EH (cell line): ENCODE measurements around the gene DOCK9.
A peak's percentile ranks its signal among the peaks of the same experiment; 100 is the strongest.

ENCODE experiments used
- DNase-seq: peaks from one replicate; pipeline ENCODE4 v3.0.0-alpha.2; 2015; ENCODE audit warnings: low read depth

DOCK9 gene

GRCh38 chr13:98945863-98946605 is 31.8 kb downstream of the DOCK9 start:
- no peak for DNase-seq

- no peak for DNase-seq
Measured at GRCh38 chr13:98944336-98944735, 33.5 kb downstream of the DOCK9 start.

GRCh38 chr13:98942997-98943396 is 34.9 kb downstream of the DOCK9 start:
- no peak for DNase-seq

- no peak for DNase-seq
Measured at GRCh38 chr13:98942485-98942884, 35.4 kb downstream of the DOCK9 start.

GRCh38 chr13:98941536-98941935 is 36.3 kb downstream of the DOCK9 start:
- DNase-seq: no peak

- DNase-seq: no peak
Measured at GRCh38 chr13:98941126-98941525, 36.7 kb downstream of the DOCK9 start.

GRCh38 chr13:98940325-98941001 is 37.4 kb downstream of the DOCK9 start:
- no peak for DNase-seq

- no peak for DNase-seq
Measured at GRCh38 chr13:98939660-98940191, 38.1 kb downstream of the DOCK9 start.

- no peak for DNase-seq
Measured at GRCh38 chr13:98938801-98939200, 39.1 kb downstream of the DOCK9 start.

- DNase-seq: no peak
Measured at GRCh38 chr13:98937911-98938381, 39.9 kb downstream of the DOCK9 start.

GRCh38 chr13:98934243-98934642 is 43.6 kb downstream of the DOCK9 start:
- no peak for DNase-seq

- DNase-seq: no peak
Measured at GRCh38 chr13:98930151-98930591, 47.7 kb downstream of the DOCK9 start.

- peak; percentile 61 for DNase-seq
Measured at GRCh38 chr13:98927951-98928927, 49.6 kb downstream of the DOCK9 start.

- no peak for DNase-seq
Measured at GRCh38 chr13:98925949-98926348, 51.9 kb downstream of the DOCK9 start.

GRCh38 chr13:98923641-98924397 is 54.0 kb downstream of the DOCK9 start:
- DNase-seq: no peak

GRCh38 chr13:98922306-98922705 is 55.6 kb downstream of the DOCK9 start:
- DNase-seq: no peak

GRCh38 chr13:98921786-98922185 is 56.1 kb downstream of the DOCK9 start:
- DNase-seq: no peak

GRCh38 chr13:98921015-98921580 is 56.8 kb downstream of the DOCK9 start:
- DNase-seq: no peak

- no peak for DNase-seq
Measured at GRCh38 chr13:98919566-98919965, 58.3 kb downstream of the DOCK9 start.

GRCh38 chr13:98918771-98919170 is 59.1 kb downstream of the DOCK9 start:
- no peak for DNase-seq

- no peak for DNase-seq
Measured at GRCh38 chr13:98917116-98917515, 60.7 kb downstream of the DOCK9 start.
